MM.1S (cell line): ENCODE data around the gene GID8.

Source experiments
- EZH2phosphoT487 ChIP-seq: fragments of 300-600 bp; sonication (generic); IDR thresholded peaks from 2 replicates; pipeline ENCODE4 v1.6.1; 2018; ENCODE audit warnings: antibody characterized with exemption, low read length
- TF ChIP-seq, protein P1 (sequence below): fragments of 300-600 bp; sonication (generic); IDR thresholded peaks from 2 replicates; pipeline ENCODE4 v1.5.1; 2016; ENCODE audit warnings: antibody characterized with exemption, low read length, mixed read lengths

DNA sequence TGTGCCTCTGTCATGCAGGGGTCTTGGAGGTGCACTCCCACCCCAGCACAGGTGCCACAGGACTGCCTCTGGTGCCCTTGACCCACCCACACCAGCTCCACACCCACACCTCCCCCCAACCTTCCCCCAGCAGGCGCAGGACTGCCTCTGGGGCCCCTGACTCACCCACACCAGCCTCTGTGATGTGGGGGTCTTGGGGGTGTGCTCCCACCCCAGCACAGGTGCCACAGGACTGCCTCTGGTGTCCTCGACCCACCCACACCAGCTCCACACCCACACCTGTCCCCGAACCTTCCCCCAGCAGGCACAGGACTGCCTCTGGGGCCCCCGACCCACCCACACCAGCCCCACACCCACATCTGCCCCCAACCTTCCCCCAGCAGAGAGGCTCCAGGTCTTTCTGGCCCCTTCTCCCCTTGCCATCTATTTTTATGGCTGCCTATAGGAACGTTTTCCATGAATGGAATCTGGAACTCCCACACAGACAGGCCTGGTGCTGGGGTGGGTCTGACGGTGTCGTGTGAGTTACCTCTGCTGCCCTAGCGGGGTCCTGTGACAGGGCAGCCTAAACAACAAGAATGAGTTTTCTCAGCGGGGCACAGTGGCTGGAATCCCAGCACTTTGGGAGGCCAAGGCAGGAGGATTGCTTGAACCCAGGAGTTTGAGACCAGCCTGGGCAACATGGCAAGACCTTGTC, 38.0 kb downstream of the GID8 start:
- TF ChIP-seq, protein P1, sequence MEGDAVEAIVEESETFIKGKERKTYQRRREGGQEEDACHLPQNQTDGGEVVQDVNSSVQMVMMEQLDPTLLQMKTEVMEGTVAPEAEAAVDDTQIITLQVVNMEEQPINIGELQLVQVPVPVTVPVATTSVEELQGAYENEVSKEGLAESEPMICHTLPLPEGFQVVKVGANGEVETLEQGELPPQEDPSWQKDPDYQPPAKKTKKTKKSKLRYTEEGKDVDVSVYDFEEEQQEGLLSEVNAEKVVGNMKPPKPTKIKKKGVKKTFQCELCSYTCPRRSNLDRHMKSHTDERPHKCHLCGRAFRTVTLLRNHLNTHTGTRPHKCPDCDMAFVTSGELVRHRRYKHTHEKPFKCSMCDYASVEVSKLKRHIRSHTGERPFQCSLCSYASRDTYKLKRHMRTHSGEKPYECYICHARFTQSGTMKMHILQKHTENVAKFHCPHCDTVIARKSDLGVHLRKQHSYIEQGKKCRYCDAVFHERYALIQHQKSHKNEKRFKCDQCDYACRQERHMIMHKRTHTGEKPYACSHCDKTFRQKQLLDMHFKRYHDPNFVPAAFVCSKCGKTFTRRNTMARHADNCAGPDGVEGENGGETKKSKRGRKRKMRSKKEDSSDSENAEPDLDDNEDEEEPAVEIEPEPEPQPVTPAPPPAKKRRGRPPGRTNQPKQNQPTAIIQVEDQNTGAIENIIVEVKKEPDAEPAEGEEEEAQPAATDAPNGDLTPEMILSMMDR = no peak
- no peak for TF ChIP-seq EZH2phosphoT487
